Cardiac fibroblast (primary cell): ENCODE data around the gene IDH3G.

ENCODE experiments used
- DNase-seq, 2 donors: peaks; one replicate each; pipeline versions ENCODE4 v3.0.0 to v3.0.0-alpha.2; 2010; ENCODE audit warnings: low read depth in 2 of 2
- H3K4me3 ChIP-seq, 2 donors: replicated peaks in 1 of 2; 1 replicate in 1 of 2; 2 replicates in 1 of 2; pipeline ENCODE4 v1.5.1; 2011; ENCODE audit warnings: low read depth in 2 of 2, low read length in 2 of 2, mild to moderate bottlenecking in 2 of 2, moderate library complexity in 1 of 2
- TF ChIP-seq, protein P1 (sequence below): IDR thresholded peaks from one replicate; pipeline ENCODE4 v1.5.1; 2011; ENCODE audit warnings: low read depth, mild to moderate bottlenecking, low read length, inconsistent platforms

Gene IDH3G

DNA sequence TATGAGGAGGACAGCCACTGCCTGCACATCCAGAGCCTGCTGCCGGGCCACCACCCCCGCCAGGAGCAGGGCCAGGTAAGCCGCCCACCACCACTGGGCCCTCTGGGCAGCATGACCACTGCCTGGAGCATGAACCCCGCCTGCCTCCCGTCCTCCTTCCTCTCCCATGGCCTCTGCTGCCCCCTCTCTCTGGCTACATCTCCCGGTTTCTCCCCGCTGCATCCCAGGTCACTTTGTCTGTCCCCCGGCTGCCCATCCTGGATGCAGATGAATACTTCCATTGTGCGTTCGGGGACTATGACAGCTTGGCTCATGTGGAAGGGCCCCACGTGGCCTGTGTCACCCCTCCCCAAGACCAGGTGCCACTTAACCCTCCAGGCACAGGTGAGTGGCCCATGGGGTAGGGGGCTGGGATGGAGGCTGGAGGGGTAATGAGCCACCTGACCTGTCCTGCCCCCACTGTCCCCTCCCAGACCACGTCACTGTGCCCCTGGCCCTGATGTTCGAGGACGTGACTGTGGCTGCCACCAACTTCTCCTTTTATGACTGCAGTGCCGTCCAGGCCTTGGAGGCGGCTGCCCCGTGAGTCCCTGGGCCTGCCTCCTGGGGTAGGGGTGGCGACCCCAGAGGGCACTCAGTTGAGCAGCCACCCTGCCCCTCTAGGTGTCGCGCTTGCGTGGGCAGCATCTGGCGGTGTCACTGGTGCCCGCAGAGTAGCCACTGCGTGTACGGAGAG lies 24.1 kb downstream of the IDH3G start:
- DNase-seq, result no peak
- no peak overlapping the region for H3K4me3 ChIP-seq
- TF ChIP-seq, protein P1, sequence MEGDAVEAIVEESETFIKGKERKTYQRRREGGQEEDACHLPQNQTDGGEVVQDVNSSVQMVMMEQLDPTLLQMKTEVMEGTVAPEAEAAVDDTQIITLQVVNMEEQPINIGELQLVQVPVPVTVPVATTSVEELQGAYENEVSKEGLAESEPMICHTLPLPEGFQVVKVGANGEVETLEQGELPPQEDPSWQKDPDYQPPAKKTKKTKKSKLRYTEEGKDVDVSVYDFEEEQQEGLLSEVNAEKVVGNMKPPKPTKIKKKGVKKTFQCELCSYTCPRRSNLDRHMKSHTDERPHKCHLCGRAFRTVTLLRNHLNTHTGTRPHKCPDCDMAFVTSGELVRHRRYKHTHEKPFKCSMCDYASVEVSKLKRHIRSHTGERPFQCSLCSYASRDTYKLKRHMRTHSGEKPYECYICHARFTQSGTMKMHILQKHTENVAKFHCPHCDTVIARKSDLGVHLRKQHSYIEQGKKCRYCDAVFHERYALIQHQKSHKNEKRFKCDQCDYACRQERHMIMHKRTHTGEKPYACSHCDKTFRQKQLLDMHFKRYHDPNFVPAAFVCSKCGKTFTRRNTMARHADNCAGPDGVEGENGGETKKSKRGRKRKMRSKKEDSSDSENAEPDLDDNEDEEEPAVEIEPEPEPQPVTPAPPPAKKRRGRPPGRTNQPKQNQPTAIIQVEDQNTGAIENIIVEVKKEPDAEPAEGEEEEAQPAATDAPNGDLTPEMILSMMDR, result no peak

DNA sequence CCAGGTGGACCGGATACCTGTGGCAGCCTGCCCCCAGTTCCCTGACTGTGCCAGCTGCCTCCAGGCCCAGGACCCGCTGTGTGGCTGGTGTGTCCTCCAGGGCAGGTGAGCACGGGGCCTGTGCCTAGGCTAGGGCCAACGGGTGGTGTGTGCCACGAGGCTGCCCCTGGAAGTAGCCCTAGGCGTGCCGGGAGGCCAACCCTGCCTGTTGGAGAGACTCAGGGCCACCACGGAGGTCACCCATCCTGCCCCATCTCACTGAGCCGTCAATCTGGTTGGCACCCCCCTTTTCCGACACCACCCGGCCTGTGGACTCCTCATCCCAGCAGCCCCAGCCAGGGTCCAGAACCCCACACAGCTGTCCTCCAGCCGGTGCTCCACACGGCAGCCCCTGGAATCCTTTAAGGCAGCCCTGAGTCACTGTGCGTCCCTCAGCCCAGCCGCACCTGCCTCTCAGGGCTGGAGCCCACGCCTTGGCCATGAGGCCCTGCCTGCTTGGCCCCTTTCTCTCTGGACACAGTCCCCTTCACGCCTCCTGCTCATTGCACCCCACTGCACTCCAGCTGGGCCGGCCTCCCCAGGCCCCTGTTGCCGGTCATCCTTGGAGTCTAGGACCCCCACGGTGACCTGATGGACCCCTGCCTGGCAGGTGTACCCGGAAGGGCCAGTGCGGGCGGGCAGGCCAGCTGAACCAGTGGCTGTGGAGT lies 24.9 kb downstream of the IDH3G start:
- H3K4me3 ChIP-seq, result no peak overlapping the region
- TF ChIP-seq, protein P1, result no peak
- no peak for DNase-seq

DNA sequence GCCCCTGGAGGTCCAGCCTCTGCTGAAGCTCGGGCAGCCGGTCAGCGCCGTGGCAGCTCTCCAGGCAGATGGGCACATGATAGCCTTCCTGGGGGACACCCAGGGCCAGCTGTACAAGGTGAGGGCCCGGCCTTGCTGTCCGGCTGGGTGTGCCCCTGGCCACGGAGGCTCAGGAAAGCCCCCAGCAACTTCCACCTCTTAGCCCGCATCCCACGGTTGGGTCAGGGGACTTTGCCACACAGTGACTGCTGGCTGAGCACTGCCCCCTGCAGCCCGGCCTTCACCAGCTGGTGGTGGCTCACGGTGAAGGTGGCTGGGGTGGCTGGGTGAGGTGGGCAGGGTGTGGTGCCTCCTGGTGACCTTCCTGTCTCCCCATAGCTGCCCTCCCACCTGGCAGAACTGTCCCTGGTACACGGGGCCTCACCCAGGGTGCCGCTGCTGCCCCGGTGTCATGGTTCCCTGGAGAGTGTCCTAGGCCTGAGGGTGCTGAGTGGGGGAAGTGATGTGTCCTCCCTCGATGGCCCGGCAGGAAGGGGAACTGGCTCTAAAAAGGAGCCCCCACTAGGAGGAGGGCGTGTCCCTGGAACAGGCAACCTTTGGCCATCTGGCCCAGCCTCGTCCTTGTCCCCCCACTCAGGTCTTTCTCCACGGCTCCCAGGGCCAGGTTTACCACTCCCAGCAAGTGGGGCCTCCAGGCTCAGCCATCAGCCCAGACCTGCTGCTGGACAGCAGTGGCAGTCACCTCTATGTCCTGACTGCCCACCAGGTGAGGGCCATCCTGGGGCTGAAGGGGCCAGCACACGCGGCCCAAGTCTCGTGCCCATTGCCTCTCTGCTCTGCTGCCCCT lies 25.6 kb downstream of the IDH3G start:
- no peak overlapping the region for H3K4me3 ChIP-seq
- DNase-seq, result no peak
- TF ChIP-seq, protein P1, result no peak

DNA sequence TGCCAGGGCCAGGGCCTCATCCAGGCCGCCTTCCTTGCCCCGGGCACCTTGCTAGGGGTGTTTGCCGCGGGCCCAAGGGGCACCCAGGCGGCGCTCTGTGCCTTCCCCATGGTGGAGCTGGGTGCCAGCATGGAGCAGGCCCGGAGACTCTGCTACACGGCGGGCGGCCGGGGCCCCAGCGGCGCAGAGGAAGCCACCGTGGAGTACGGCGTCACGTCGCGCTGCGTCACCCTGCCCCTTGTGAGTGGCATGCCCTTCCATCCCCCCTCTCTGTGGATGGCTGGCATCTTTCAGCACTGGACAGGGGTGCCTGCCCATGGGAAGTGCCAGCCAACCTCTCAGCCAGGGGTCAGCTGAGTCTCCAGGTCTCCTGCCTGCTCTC lies 26.5 kb downstream of the IDH3G start:
- no peak for DNase-seq
- H3K4me3 ChIP-seq, result no peak overlapping the region
- TF ChIP-seq, protein P1, result no peak

DNA sequence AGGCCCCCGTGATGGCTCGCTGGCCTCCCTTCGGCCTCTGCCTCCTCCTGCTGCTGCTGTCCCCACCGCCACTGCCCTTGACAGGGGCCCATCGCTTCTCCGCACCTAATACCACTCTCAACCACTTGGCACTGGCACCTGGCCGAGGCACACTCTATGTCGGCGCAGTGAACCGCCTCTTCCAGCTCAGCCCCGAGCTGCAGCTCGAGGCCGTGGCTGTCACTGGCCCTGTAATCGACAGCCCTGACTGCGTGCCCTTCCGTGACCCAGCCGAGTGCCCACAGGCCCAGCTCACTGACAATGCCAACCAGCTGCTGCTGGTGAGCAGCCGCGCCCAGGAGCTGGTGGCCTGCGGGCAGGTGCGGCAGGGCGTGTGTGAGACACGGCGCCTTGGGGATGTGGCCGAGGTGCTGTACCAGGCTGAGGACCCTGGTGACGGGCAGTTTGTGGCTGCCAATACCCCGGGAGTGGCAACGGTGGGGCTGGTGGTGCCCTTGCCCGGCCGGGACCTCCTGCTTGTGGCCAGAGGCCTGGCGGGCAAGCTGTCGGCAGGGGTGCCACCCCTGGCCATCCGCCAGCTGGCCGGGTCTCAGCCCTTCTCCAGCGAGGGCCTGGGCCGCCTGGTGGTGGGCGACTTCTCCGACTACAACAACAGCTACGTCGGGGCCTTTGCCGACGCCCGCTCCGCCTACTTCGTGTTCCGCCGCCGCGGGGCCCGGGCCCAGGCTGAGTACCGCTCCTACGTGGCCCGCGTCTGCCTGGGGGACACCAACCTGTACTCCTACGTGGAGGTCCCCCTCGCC lies 27.1 kb downstream of the IDH3G start:
- no peak overlapping the region for H3K4me3 ChIP-seq
- TF ChIP-seq, protein P1, result no peak
- no peak for DNase-seq
